ENCODE results near the gene IP6K1. TPM values are rescaled to one million over a fixed set of nuclear protein-coding genes. Genes with fewer than 3 reads are reported as not detected.
A peak's percentile ranks its signal among the peaks of the same experiment; 100 is the strongest.

Gene IP6K1
- total RNA-seq, 1 experiment from 2014 or later, result 30.6 TPM

DNA sequence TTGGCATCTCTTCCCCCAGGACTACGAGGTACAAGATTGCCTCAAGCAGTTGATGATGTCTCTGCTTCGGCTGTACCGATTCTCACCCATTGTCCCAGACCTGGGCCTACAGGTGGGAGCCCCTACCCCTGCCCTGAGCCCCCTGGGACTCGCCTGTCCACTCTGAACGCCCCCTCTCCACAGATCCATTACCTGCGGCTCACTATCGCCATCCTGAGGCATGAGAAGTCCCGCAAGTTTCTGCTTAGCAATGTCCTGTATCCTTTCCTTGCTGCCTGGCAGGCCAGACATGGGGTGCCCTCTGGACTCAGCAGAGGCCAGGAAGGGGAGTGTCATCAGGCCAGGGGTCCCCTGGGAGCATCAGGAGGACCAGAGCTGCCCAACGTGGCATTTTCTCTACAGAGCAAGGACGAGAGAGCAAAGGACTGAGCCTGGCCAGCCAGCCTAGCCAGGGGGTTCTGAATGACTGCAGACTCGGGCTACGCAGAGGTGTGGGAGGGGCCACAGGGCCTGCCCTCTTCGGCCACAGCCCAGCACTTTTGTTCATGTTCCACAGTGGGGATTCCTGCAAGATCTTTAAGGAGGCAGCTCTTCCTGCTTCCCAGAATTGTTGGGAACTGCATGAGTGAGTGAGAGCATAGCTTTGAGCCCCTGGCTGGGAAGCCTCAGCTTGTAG, 85.8 kb downstream of the IP6K1 start:
- no peak overlapping the region for H3K9ac ChIP-seq (ENCODE audit: low read length)
- ATAC-seq (no peak), DNase-seq (ENCODE audit: low read depth, low spot score) (no peak)
- TF ChIP-seq, protein P1, sequence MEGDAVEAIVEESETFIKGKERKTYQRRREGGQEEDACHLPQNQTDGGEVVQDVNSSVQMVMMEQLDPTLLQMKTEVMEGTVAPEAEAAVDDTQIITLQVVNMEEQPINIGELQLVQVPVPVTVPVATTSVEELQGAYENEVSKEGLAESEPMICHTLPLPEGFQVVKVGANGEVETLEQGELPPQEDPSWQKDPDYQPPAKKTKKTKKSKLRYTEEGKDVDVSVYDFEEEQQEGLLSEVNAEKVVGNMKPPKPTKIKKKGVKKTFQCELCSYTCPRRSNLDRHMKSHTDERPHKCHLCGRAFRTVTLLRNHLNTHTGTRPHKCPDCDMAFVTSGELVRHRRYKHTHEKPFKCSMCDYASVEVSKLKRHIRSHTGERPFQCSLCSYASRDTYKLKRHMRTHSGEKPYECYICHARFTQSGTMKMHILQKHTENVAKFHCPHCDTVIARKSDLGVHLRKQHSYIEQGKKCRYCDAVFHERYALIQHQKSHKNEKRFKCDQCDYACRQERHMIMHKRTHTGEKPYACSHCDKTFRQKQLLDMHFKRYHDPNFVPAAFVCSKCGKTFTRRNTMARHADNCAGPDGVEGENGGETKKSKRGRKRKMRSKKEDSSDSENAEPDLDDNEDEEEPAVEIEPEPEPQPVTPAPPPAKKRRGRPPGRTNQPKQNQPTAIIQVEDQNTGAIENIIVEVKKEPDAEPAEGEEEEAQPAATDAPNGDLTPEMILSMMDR (IDR thresholded peaks at IDR 0.05 in 2 of 3, conservative IDR thresholded peaks at IDR 0.05 in 1 of 3; ENCODE audit: borderline replicate concordance in 1 of 3, insufficient read depth in 1 of 3, low read depth in 2 of 3, low read length in 2 of 3), result peak; percentile 22 to 47 (median 46); a peak in 5 of 6 replicates
- TF ChIP-seq EZH2phosphoT487 (IDR thresholded peaks at IDR 0.05; ENCODE audit: borderline replicate concordance) (no peak), RAD21 (IDR thresholded peaks at IDR 0.05; ENCODE audit: low read depth) (peak; percentile 34; the same call in 1 of the 2 replicates)
- H3K36me3 ChIP-seq (ENCODE audit: control insufficient read depth in 1 of 2, insufficient read depth in 2 of 2, low read length in 2 of 2), result peaks cover 0 to 7% of the 10 kb centered on the region in 2 experiments; a peak in 1 of 4 replicates
- H2AFZ ChIP-seq (ENCODE audit: low read depth, low read length, poor library complexity, severe bottlenecking), result no peak overlapping the region
- ChIA-PET RAD21 (ENCODE audit: low non-redundant PET in 1 of 2, low total read pairs in 2 of 2, uncharacterized antibody in 2 of 2, unreplicated experiment in 2 of 2) (interaction anchor here in 1 of 2 experiments (1.0 kb wide), 2 partner anchors 161 to 206 kb away, joined by 3 to 4 read pairs; no protein-coding TSS in a partner anchor), POLR2A (no interaction called here), CTCF (interaction anchor here (0.6 to 2.8 kb wide), 6 partner anchors 8 to 239 kb away, joined by 3 to 25 read pairs (median 6); partner anchors contain the start of genes INKA1 and RBM6)
- no peak overlapping the region for H3K4me2 ChIP-seq (ENCODE audit: low read length)
- no peaks in the 10 kb centered on the region for H3K4me1 ChIP-seq (ENCODE audit: control insufficient read depth in 1 of 2, insufficient read depth in 2 of 2, low read length in 2 of 2)
- no peak overlapping the region for H3K27ac ChIP-seq (ENCODE audit: low read depth, low read length)
- H4K20me1 ChIP-seq (ENCODE audit: insufficient read depth), result no peaks in the 10 kb centered on the region
- intact Hi-C loops (cut with micrococcal nuclease), result no loop called here
- no TSS peak for BruUV-seq (replicated peaks)
- no peaks in the 10 kb centered on the region for H3K27me3 ChIP-seq (ENCODE audit: insufficient read depth, low read length)
- H3K79me2 ChIP-seq (ENCODE audit: insufficient read depth, low read length), result no peaks in the 10 kb centered on the region
- no peaks in the 10 kb centered on the region for H3K9me2 ChIP-seq (ENCODE audit: insufficient read depth)
- no peak overlapping the region for H3K4me3 ChIP-seq (replicated peaks in 1 of 2; ENCODE audit: low read depth in 1 of 2, low read length in 2 of 2)
- H3K9me3 ChIP-seq (ENCODE audit: control insufficient read depth in 1 of 2, insufficient read depth in 1 of 2, low read depth in 1 of 2, low read length in 2 of 2), result no peaks in the 10 kb centered on the region

DNA sequence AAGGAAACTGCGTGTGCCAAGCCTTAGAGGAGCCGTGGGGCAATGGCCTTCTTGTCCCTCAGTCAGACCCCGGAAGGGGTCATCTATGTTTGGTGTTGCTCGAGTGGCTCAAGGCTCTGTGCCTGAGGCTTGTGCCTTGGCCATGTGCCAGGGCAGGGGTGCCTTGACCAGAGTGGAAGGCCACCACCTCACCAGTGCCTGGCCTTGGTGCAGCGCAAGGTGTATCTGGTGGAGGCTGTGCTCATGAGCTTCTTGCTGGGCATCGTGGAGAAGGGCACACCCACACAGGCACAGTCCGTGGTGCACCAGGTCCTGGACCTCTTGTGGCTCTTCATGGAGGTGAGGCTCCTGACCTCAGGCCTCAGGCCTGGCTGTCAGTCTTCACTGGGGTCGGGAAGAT, 86.3 kb downstream of the IP6K1 start:
- Histone ChIP-seq H2AFZ (ENCODE audit: low read depth, low read length, poor library complexity, severe bottlenecking) (no peak overlapping the region), H3K36me3 (ENCODE audit: control insufficient read depth in 1 of 2, insufficient read depth in 2 of 2, low read length in 2 of 2) (peaks cover 0 to 7% of the 10 kb centered on the region in 2 experiments; a peak in 1 of 4 replicates), H3K4me1 (ENCODE audit: control insufficient read depth in 1 of 2, insufficient read depth in 2 of 2, low read length in 2 of 2) (no peaks in the 10 kb centered on the region), H3K4me2 (ENCODE audit: low read length) (no peak overlapping the region), H4K20me1 (ENCODE audit: insufficient read depth) (no peaks in the 10 kb centered on the region), H3K9me3 (ENCODE audit: control insufficient read depth in 1 of 2, insufficient read depth in 1 of 2, low read depth in 1 of 2, low read length in 2 of 2) (no peaks in the 10 kb centered on the region), H3K27me3 (ENCODE audit: insufficient read depth, low read length) (no peaks in the 10 kb centered on the region), H3K4me3 (replicated peaks in 1 of 2; ENCODE audit: low read depth in 1 of 2, low read length in 2 of 2) (no peak overlapping the region), H3K27ac (ENCODE audit: low read depth, low read length) (no peak overlapping the region), H3K79me2 (ENCODE audit: insufficient read depth, low read length) (no peaks in the 10 kb centered on the region; the same call in 1 of the 2 replicates), H3K9me2 (ENCODE audit: insufficient read depth) (no peaks in the 10 kb centered on the region), H3K9ac (ENCODE audit: low read length) (no peak overlapping the region)
- no TSS peak for BruUV-seq (replicated peaks)
- intact Hi-C loops (cut with micrococcal nuclease), result no loop called here
- DNase-seq (ENCODE audit: low read depth, low spot score) (no peak), ATAC-seq (no peak)
- ChIA-PET POLR2A (no interaction called here), RAD21 (ENCODE audit: low non-redundant PET in 1 of 2, low total read pairs in 2 of 2, uncharacterized antibody in 2 of 2, unreplicated experiment in 2 of 2) (no interaction called here), CTCF (interaction anchor here (2.8 kb wide), 1 partner anchor 160 kb away, joined by 25 read pairs; no protein-coding TSS in a partner anchor)
- TF ChIP-seq ZFX (IDR thresholded peaks at IDR 0.05) (no peak), ZNF274 (IDR thresholded peaks at IDR 0.05; ENCODE audit: low read depth, low read length) (no peak), EZH2phosphoT487 (IDR thresholded peaks at IDR 0.05; ENCODE audit: borderline replicate concordance) (no peak), JUND (IDR thresholded peaks at IDR 0.05) (no peak), EGR1 (IDR thresholded peaks at IDR 0.05; ENCODE audit: low read depth) (no peak), POLR2A (IDR thresholded peaks at IDR 0.05; ENCODE audit: borderline replicate concordance, extremely low read depth, insufficient read depth, insufficient read length) (no peak), RAD21 (IDR thresholded peaks at IDR 0.05; ENCODE audit: low read depth) (no peak), TCF7L2 (IDR thresholded peaks at IDR 0.05; ENCODE audit: borderline replicate concordance, extremely low read depth, insufficient read depth, insufficient read length) (no peak), YY1 (IDR thresholded peaks at IDR 0.05; ENCODE audit: extremely low read depth, insufficient replicate concordance, low read depth, low read length) (no peak)
- TF ChIP-seq, protein P1 (IDR thresholded peaks at IDR 0.05 in 2 of 3, conservative IDR thresholded peaks at IDR 0.05 in 1 of 3; ENCODE audit: borderline replicate concordance in 1 of 3, insufficient read depth in 1 of 3, low read depth in 2 of 3, low read length in 2 of 3), result no peak
